ENCODE data around the gene C3orf18.

C3orf18 gene

GRCh38 chr3:50603261-50604109, 35.9 kb upstream of the C3orf18 start:
- DNase-seq = no peak

- no peak for DNase-seq
These were observed 35.1 kb upstream of the C3orf18 start for GRCh38 chr3:50602595-50603191.

- DNase-seq = peak; percentile 7
These were observed 33.5 kb upstream of the C3orf18 start for GRCh38 chr3:50600841-50601591.

GRCh38 chr3:50600141-50600753, 32.7 kb upstream of the C3orf18 start:
- no peak for DNase-seq

GRCh38 chr3:50599716-50600118, 32.2 kb upstream of the C3orf18 start:
- no peak for DNase-seq

- DNase-seq = no peak
These were observed 31.7 kb upstream of the C3orf18 start for GRCh38 chr3:50599115-50599715.

- DNase-seq = no peak
These were observed 26.8 kb upstream of the C3orf18 start for GRCh38 chr3:50594253-50594785.

- no peak for DNase-seq
These were observed 25.0 kb upstream of the C3orf18 start for GRCh38 chr3:50592568-50592967.

GRCh38 chr3:50591196-50591741, 23.7 kb upstream of the C3orf18 start:
- DNase-seq = no peak

GRCh38 chr3:50588759-50589433, 21.3 kb upstream of the C3orf18 start:
- DNase-seq = no peak

- DNase-seq = no peak
These were observed 20.5 kb upstream of the C3orf18 start for GRCh38 chr3:50587806-50588758.

GRCh38 chr3:50587373-50587772, 19.8 kb upstream of the C3orf18 start:
- DNase-seq = no peak

- DNase-seq = no peak
These were observed 19.2 kb upstream of the C3orf18 start for GRCh38 chr3:50586763-50587070.

- no peak for DNase-seq
These were observed 18.6 kb upstream of the C3orf18 start for GRCh38 chr3:50585919-50586762.

GRCh38 chr3:50584391-50584790, 16.8 kb upstream of the C3orf18 start:
- no peak for DNase-seq

- no peak for DNase-seq
These were observed 16.4 kb upstream of the C3orf18 start for GRCh38 chr3:50583897-50584296.

GRCh38 chr3:50582083-50582482, 14.5 kb upstream of the C3orf18 start:
- DNase-seq = no peak

GRCh38 chr3:50581459-50581842, 13.9 kb upstream of the C3orf18 start:
- no peak for DNase-seq

GRCh38 chr3:50580683-50581458, 13.3 kb upstream of the C3orf18 start:
- DNase-seq = no peak

Measured in NCI-H2081 treated with DMSO at 0.1 percent for 48 hours (cell line).